Cardiac fibroblast (primary cell): Measurements from ENCODE around the gene LBR.

Experiments
- DNase-seq, 2 donors: peaks; one replicate each; pipeline versions ENCODE4 v3.0.0 to v3.0.0-alpha.2; 2010; ENCODE audit warnings: low read depth in 2 of 2
- H3K4me3 ChIP-seq, 2 donors: replicated peaks in 1 of 2; 1 replicate in 1 of 2; 2 replicates in 1 of 2; pipeline ENCODE4 v1.5.1; 2011; ENCODE audit warnings: low read depth in 2 of 2, low read length in 2 of 2, mild to moderate bottlenecking in 2 of 2, moderate library complexity in 1 of 2
- TF ChIP-seq, protein P1 (sequence below): IDR thresholded peaks from one replicate; pipeline ENCODE4 v1.5.1; 2011; ENCODE audit warnings: low read depth, mild to moderate bottlenecking, low read length, inconsistent platforms

LBR gene

GRCh38 chr1:225466848-225467192 lies 39.0 kb upstream of the LBR start:
- TF ChIP-seq, protein P1, sequence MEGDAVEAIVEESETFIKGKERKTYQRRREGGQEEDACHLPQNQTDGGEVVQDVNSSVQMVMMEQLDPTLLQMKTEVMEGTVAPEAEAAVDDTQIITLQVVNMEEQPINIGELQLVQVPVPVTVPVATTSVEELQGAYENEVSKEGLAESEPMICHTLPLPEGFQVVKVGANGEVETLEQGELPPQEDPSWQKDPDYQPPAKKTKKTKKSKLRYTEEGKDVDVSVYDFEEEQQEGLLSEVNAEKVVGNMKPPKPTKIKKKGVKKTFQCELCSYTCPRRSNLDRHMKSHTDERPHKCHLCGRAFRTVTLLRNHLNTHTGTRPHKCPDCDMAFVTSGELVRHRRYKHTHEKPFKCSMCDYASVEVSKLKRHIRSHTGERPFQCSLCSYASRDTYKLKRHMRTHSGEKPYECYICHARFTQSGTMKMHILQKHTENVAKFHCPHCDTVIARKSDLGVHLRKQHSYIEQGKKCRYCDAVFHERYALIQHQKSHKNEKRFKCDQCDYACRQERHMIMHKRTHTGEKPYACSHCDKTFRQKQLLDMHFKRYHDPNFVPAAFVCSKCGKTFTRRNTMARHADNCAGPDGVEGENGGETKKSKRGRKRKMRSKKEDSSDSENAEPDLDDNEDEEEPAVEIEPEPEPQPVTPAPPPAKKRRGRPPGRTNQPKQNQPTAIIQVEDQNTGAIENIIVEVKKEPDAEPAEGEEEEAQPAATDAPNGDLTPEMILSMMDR: no peak
- DNase-seq: no peak
- no peak overlapping the region for H3K4me3 ChIP-seq

DNA sequence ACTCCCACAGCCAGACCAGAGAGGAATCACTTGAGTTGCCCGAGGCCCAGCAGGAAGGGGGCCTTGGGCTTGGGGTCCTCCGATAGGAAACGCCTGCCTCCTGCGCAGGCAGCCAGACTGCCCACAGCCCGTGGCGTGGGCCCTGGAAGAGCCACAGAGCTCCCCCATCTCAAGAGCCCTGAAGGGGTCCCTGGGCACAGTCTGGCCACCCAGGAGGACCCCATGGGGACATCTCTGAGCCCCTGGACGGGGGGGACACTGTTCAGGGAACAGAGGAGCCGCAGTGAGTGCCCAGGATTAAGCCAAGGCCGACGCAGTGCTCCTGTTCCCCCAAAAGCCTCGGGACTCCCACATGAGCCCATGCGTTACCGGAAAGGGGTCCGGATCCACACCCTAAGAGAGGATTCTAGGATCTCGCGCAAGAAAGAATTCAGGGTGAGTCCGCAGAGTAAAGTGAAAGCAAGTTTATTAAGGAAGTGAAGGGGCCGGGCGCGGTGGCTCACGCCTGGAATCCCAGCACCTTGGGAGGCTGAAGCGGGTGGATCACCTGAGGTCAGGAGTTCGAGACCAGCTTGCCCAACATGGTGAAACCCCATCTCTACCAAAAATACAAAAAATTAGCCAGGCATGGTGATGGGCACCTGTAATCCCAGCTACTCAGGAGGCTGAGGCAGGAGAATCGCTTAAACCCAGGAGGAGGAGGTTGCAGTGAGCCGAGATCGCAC lies 38.1 kb upstream of the LBR start:
- no peak for DNase-seq
- no peak overlapping the region for H3K4me3 ChIP-seq
- TF ChIP-seq, protein P1: no peak

GRCh38 chr1:225464851-225465792 lies 37.3 kb upstream of the LBR start:
- H3K4me3 ChIP-seq: no peak overlapping the region
- TF ChIP-seq, protein P1: no peak
- DNase-seq: no peak

- DNase-seq: peak; percentile 24 to 32
- no peak overlapping the region for H3K4me3 ChIP-seq
- TF ChIP-seq, protein P1: no peak
Observed at GRCh38 chr1:225462714-225463574, 35.1 kb upstream of the LBR start.

DNA sequence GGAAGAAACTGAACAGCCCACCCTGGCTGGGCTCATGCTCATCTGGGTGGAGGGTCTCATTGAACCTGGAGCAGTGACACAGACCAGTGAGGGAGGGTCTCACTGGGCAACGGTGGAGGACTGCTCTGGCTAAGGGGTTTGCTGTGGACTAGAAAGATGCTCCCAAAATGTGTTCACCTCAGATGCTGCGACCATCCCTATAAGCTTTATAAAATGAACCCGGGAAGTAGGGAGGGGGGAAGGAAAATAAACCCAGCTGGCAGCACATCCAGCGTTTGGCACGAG lies 34.5 kb upstream of the LBR start:
- TF ChIP-seq, protein P1: no peak
- no peak for DNase-seq
- H3K4me3 ChIP-seq: no peak overlapping the region

- TF ChIP-seq, protein P1: no peak
- DNase-seq: no peak
- no peak overlapping the region for H3K4me3 ChIP-seq
Observed at GRCh38 chr1:225461533-225462428, 33.9 kb upstream of the LBR start.
